GM12878 (cell line): ENCODE measurements around the gene EMILIN2. TPM values are rescaled to one million over a fixed set of nuclear protein-coding genes. Genes with fewer than 3 reads are reported as not detected.

Experiments used
- ATAC-seq: fragments of 200-7000 bp; cut with Tn5 transposase; 3 replicates; pipeline ENCODE4 v1.9.1; 2020; ENCODE audit warnings: mild to moderate bottlenecking, moderate library complexity
- BruUV-seq: library from RNA; stranded (reverse); fragments of 400-500 nt; replicated peaks from 2 replicates; lab custom pipeline; 2021; lab: Mats Ljungman, UMichigan
- CTCF ChIA-PET: fragments of 300-600 bp; sonication (Branson Sonifier 250); formaldehyde crosslinking; extraction: SDS; loops from one replicate; lab custom pipeline; 2021; ENCODE audit warnings: inconsistent platforms; lab: Yijun Ruan, JAX
- POLR2A ChIA-PET: fragments of 350-600 bp; formaldehyde crosslinking; extraction: SDS; loops from one replicate; lab custom pipeline; 2021; ENCODE audit warnings: inconsistent platforms; lab: Charles Lee
- RAD21 ChIA-PET: fragments of 300-600 bp; sonication (Branson Sonifier 250); formaldehyde crosslinking; loops from one replicate; lab custom pipeline; 2023; ENCODE audit warnings: antibody characterized with exemption; ENCODE audit not compliant: unreplicated experiment; lab: Charles Lee
- SMC1A ChIA-PET: fragments of 300-600 bp; sonication (Branson Sonifier 250); formaldehyde crosslinking; loops from one replicate; lab custom pipeline; 2023; ENCODE audit not compliant: unreplicated experiment, uncharacterized antibody; lab: Charles Lee
- DNase-seq: peaks from one replicate; pipeline ENCODE4 v3.0.0-alpha.2; 2011; ENCODE audit warnings: low read depth, low spot score
- FAIRE-seq: peaks from 3 replicates; lab custom pipeline; 2011; peaks lifted over from hg19 to GRCh38; lab: Jason Lieb, UNC
- H2AFZ ChIP-seq: 2 replicates; pipeline ENCODE4 v1.6.0; 2011; ENCODE audit warnings: low read depth, low read length, control low read depth; ENCODE audit not compliant: control insufficient read depth
- H3K27ac ChIP-seq: 2 replicates; pipeline ENCODE4 v1.5.1; 2011; ENCODE audit warnings: control low read depth; ENCODE audit not compliant: control insufficient read depth, insufficient read depth
- H3K27me3 ChIP-seq, 2 experiments: replicated peaks in 1 of 2; 2 replicates each; pipeline versions ENCODE4 v1.6.0 to v1.6.1; 2011; ENCODE audit warnings: low read length in 1 of 2; ENCODE audit not compliant: control insufficient read depth in 2 of 2, insufficient read depth in 2 of 2
- H3K36me3 ChIP-seq, 2 experiments: 2 replicates each; pipeline ENCODE4 v1.5.1; 2011; ENCODE audit warnings: low read length in 1 of 2; ENCODE audit not compliant: control insufficient read depth in 2 of 2, insufficient read depth in 2 of 2
- H3K4me1 ChIP-seq: 2 replicates; pipeline ENCODE4 v1.6.1; 2011; ENCODE audit warnings: mild to moderate bottlenecking, low read length, moderate library complexity, mixed read lengths; ENCODE audit not compliant: control insufficient read depth, insufficient read depth
- H3K4me2 ChIP-seq: 2 replicates; pipeline ENCODE4 v1.6.0; 2011; ENCODE audit warnings: control low read depth; ENCODE audit not compliant: control insufficient read depth, insufficient read depth
- H3K4me3 ChIP-seq: fragments of 200-600 bp; sonication (generic); 2 replicates; pipeline ENCODE4 v1.5.1; 2016
- H3K79me2 ChIP-seq: 2 replicates; pipeline ENCODE4 v1.6.0; 2011; ENCODE audit warnings: low read length; ENCODE audit not compliant: control insufficient read depth, insufficient read depth
- H3K9ac ChIP-seq: 2 replicates; pipeline ENCODE4 v1.8.0; 2011; ENCODE audit warnings: low read length, control low read depth, mixed read lengths; ENCODE audit not compliant: control insufficient read depth, insufficient read depth
- H3K9me3 ChIP-seq: replicated peaks from 3 replicates; pipeline ENCODE4 v1.5.1; 2011; ENCODE audit warnings: mild to moderate bottlenecking, low read length; ENCODE audit not compliant: control insufficient read depth, insufficient read depth
- H4K20me1 ChIP-seq: 2 replicates; pipeline ENCODE4 v1.6.0; 2011; ENCODE audit not compliant: control insufficient read depth, insufficient read depth
- CEBPB ChIP-seq, 2 experiments: fragments of 150-350 bp in 1 of 2; IDR thresholded peaks; 2 replicates each; pipeline ENCODE4 v1.6.1; 2012 to 2014; ENCODE audit warnings: low read depth in 2 of 2, low read length in 2 of 2, borderline replicate concordance in 1 of 2, inconsistent platforms in 1 of 2
- FOXK2 ChIP-seq: fragments of 450-650 bp; IDR thresholded peaks from 2 replicates; pipeline ENCODE4 v1.6.1; 2017; ENCODE audit warnings: mild to moderate bottlenecking, moderate library complexity
- HDAC6 ChIP-seq: fragments of 200-600 bp; sonication (generic); IDR thresholded peaks from one replicate; pipeline ENCODE4 v1.8.0; 2017; ENCODE audit warnings: antibody characterized with exemption; ENCODE audit not compliant: unreplicated experiment
- SPI1 ChIP-seq: IDR thresholded peaks from 2 replicates; pipeline ENCODE4 v1.6.1; 2011; ENCODE audit warnings: low read depth, mild to moderate bottlenecking, low read length, moderate library complexity, borderline replicate concordance; ENCODE audit not compliant: insufficient read depth
- WGBS: methylation state at CpG from one replicate; pipeline ENCODE4 v1.1.6; 2016; ENCODE audit warnings: low lambda C conversion rate; ENCODE audit not compliant: insufficient replicate concordance, insufficient coverage; ENCODE audit errors: missing lambda C conversion rate; 5-methylcytosine and 5-hydroxymethylcytosine counted together
- in situ Hi-C: fragments of 300-500 bp; cut with MboI; formaldehyde crosslinking; loops from 9 replicates; pipeline ENCODE4 v1.14.3; 2018; ENCODE audit warnings: mixed read lengths
- intact Hi-C: fragments of 100-400 bp; cut with micrococcal nuclease; formaldehyde crosslinking; loops from one replicate; pipeline ENCODE4 v1.14.2; 2022; ENCODE audit not compliant: unreplicated experiment
- polyA plus RNA-seq, 11 experiments: library from polyadenylated mRNA; depleted of rRNA in 4 of 11; unstranded in 6 of 11; stranded (reverse) in 5 of 11; fragments of >200 nt; fragmentation: Nextera tagmentation in 4 of 11; fragmentation: Illumina TruSeq in 1 of 11; extraction: Ambion mirVana in 4 of 11; extraction: Trizol in 1 of 11; gene quantifications; 1 replicate in 1 of 11; 2 replicates in 10 of 11; pipeline versions ENCODE4 v1.2.1 to v1.2.3, GENCODE V29; 2011 to 2016; ENCODE audit warnings: inconsistent platforms in 2 of 11, missing spikeins in 2 of 11, low read depth in 1 of 11
- total RNA-seq, 4 experiments: library from RNA; depleted of rRNA in 3 of 4; stranded (reverse); fragments of >200 nt in 3 of 4; fragmentation: Illumina TruSeq in 1 of 4; extraction: Trizol in 1 of 4; gene quantifications; 2 replicates each; pipeline versions ENCODE4 v1.2.1 to v1.2.3, GENCODE V29; 2013 to 2021

The EMILIN2 gene
- total and polyA plus RNA-seq, 10 of the 15 experiments (the other 5 are each of a cell fraction or from before 2014, with no cell fraction given) = 0.58 to 18.4 (median 5.9) TPM

- in situ Hi-C loops = no loop called here
- intact Hi-C loops = no loop called here
- peak overlapping the region; percentile 81 for H3K4me2 ChIP-seq
- no peak for FAIRE-seq
- peak overlapping the region; percentile 59 for H3K4me3 ChIP-seq
- ChIA-PET CTCF (interaction anchor here (1.2 kb wide), 1 partner anchor 25 kb away, joined by 3 read pairs; no protein-coding TSS in a partner anchor), POLR2A (interaction anchor here (0.6 to 0.7 kb wide), 2 partner anchors 17 to 380 kb away, joined by 3 to 4 read pairs; no protein-coding TSS in a partner anchor), RAD21 (no interaction called here), SMC1A (interaction anchor here (0.6 kb wide), 1 partner anchor 145 kb away, joined by 3 read pairs; no protein-coding TSS in a partner anchor)
- no peak for DNase-seq
- TF ChIP-seq FOXK2 (no peak), HDAC6 (peak; percentile 96), SPI1 (peak; percentile 36; the same call in 1 of the 2 replicates), CEBPB (IDR thresholded peaks at IDR 0.05; ENCODE audit: borderline replicate concordance in 1 of 2, low read depth in 2 of 2, low read length in 2 of 2) (no peak)
- peak; percentile 64 for ATAC-seq
- H3K9me3 ChIP-seq = no peaks in the 10 kb centered on the region
- H3K9ac ChIP-seq = no peak overlapping the region
- H3K4me1 ChIP-seq = no peaks in the 10 kb centered on the region
- H4K20me1 ChIP-seq = no peaks in the 10 kb centered on the region
- peaks cover 4 to 14% of the 10 kb centered on the region in 2 experiments for H3K27me3 ChIP-seq
- H2AFZ ChIP-seq = no peak overlapping the region
- no TSS peak for BruUV-seq
- no peak overlapping the region for H3K27ac ChIP-seq
- no peaks in the 10 kb centered on the region for H3K36me3 ChIP-seq
- no peaks in the 10 kb centered on the region for H3K79me2 ChIP-seq
- under 1% methylated on average over 58 of the region's 80 CpGs for WGBS
These were observed 776 bp downstream of the EMILIN2 start for GRCh38 chr18:2847317-2848246.
